GM12874 (cell line): Measurements from ENCODE around the gene FOXP1.

Source experiments
- TF ChIP-seq, protein P1 (sequence below): IDR thresholded peaks from 2 replicates; pipeline ENCODE4 v1.5.1; 2011; ENCODE audit warnings: low read depth, mild to moderate bottlenecking, control low read depth, low read length, moderate library complexity; ENCODE audit not compliant: insufficient read depth

The FOXP1 gene

DNA sequence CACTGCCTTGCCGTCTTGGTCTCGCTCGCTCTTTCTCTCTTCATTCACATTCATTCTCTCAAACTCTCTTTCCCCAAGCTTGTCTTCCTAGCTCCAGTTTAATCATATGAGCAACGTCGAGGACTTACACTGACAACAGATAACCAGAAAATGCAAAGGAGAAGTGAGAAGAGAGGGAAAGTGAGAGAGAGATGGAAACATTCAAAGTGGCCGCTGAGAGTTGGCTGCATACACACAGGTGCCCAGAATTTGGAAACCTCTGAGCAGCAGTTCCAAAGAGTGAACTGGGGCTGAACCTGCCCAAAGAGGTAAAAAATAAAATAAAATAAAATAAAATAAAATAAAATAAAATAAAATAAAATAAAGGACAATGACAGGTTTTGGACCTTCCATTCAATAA is 583.0 kb downstream of the FOXP1 start:
- TF ChIP-seq, protein P1, sequence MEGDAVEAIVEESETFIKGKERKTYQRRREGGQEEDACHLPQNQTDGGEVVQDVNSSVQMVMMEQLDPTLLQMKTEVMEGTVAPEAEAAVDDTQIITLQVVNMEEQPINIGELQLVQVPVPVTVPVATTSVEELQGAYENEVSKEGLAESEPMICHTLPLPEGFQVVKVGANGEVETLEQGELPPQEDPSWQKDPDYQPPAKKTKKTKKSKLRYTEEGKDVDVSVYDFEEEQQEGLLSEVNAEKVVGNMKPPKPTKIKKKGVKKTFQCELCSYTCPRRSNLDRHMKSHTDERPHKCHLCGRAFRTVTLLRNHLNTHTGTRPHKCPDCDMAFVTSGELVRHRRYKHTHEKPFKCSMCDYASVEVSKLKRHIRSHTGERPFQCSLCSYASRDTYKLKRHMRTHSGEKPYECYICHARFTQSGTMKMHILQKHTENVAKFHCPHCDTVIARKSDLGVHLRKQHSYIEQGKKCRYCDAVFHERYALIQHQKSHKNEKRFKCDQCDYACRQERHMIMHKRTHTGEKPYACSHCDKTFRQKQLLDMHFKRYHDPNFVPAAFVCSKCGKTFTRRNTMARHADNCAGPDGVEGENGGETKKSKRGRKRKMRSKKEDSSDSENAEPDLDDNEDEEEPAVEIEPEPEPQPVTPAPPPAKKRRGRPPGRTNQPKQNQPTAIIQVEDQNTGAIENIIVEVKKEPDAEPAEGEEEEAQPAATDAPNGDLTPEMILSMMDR: no peak

DNA sequence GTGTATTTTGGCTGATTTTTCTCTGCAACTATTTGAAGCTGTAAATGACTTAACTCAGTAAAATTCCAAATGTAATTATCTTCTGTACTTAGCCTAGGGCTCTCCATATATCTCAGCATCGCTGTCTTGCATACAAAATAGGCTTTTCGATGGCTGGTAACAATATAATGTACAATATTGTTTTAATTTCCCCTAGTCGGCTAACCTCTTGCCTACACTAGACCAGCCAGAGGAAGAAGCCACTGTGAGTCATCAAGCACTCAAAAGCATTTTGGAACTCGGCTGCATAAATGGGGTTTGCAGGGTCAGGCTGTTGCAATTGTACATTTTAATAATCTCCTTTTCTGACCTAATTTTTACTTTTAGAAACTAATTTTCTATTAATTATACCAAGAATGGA is 583.8 kb downstream of the FOXP1 start:
- TF ChIP-seq, protein P1: no peak

DNA sequence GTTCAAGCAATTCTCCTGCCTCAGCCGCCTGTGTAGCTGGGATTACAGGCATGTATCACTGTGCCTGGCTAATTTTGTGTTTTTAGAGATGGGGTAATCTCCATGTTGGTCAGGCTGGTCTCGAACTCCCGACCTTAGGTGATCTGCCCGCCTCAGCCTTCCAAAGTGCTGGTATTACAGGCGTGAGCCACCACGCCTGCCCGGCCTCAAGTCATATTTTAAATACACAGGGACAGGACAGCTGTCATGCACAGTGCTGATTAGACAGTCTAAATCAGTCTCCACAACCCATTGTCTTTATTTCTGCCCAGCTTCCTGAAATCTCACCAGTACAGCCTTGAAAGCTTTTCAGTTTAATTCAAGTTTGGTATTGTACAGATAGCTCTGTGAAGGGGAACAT is 587.4 kb downstream of the FOXP1 start:
- TF ChIP-seq, protein P1: no peak

DNA sequence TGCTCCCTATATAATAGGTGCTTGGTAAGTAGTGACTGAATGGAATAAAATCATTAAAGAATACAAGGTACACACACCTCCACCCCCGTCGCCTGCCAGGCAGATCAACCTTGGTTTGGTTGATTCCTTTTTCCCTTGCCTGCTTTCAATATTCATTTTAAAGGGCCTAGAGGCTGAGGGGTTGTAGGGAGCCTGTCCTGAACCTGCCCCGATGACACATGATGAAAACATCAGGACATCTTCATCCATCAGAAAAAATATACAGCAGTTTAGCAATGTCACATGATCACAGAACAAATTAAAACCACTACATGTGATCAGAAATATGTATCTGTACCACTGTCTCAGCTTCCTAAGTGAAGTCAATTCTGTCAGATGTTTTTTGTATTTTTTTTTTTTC is 588.9 kb downstream of the FOXP1 start:
- TF ChIP-seq, protein P1: no peak

DNA sequence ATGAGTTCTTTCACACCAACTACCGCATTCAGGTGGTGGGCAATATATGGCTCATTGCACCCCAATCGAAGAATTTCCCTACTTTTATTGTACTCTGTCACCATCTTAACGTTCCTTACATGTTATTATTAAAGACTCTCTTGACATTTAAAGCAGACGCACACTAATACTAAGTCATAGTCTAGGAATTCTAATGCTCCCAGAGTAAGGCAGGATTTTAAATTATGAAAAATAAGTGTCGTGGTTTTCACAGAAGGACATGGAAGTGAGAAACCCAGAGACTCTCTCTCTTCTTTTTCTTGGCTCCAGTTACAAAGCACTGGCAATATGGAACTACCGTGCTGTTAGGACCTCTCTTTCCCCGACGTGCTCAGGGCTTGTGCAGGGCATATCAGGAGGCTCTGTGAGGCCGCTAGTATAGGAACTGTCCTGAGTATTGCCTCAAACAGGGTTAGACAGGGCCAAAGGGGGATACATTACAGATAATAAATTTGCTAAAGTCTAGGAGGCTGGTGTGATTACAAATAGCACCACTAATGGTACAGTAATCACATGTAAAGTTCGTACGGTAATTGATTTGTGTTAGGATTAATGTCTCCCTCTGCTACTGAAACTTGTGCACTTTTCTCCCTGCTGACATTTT is 590.8 kb downstream of the FOXP1 start:
- TF ChIP-seq, protein P1: no peak

DNA sequence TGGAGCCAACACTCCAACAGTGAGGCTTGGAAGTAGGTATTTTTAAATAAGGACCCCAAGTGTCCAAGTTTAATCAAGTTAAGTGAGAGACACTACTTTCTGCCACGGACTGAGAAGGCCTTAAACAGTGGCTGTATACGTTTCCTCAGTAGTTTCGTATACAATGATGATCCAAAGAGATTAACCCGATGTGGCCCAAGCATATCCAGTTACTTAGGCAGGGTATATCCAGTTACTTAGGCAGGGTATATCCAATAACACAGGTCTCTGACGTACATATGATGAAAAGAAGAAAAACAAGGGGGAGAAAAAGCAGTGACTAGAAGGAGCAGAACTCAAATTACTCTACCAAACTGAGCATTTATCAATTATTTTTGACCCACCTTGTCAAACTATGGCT is 591.4 kb downstream of the FOXP1 start:
- TF ChIP-seq, protein P1: no peak

DNA sequence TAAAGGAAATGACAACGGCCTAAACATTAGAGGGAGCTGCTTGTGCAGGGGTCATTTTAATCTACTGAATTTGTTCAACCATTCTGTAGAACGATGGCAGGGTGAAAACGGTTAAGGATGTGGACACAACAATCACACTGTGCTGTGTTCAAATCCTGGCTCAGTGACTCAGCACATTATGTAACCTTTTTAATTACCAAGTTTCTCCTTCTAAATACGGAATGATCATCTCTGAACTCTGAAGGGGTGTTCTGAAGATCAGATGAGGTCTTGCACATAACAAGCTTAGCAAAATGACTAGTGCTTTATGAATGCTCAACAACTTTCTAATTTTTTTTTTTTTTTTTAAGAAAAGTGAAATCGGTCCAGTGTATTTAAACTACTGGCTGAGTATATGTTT is 592.8 kb downstream of the FOXP1 start:
- TF ChIP-seq, protein P1: no peak
